HEK293T (cell line): ENCODE measurements around the gene B3GALT5.

ENCODE experiments used
- CTCF ChIA-PET: fragments of 350-600 bp; formaldehyde crosslinking; extraction: SDS; loops from one replicate; lab custom pipeline; 2021; ENCODE audit warnings: antibody characterized with exemption, inconsistent platforms; lab: Yijun Ruan, JAX
- POLR2A ChIA-PET: fragments of 350-600 bp; formaldehyde crosslinking; extraction: SDS; loops from one replicate; lab custom pipeline; 2020; ENCODE audit warnings: antibody characterized with exemption, inconsistent platforms; lab: Yijun Ruan, JAX
- DNase-seq: peaks from one replicate; pipeline ENCODE4 v3.0.0; 2012; ENCODE audit warnings: mixed read lengths; ENCODE audit errors: extremely low spot score
- ARNT ChIP-seq: fragments of 450-650 bp; IDR thresholded peaks from 2 replicates; pipeline ENCODE4 v1.6.1; 2017; ENCODE audit warnings: mild to moderate bottlenecking
- BHLHE40 ChIP-seq: fragments of 450-650 bp; IDR thresholded peaks from 2 replicates; pipeline ENCODE4 v1.6.1; 2016; ENCODE audit warnings: mild to moderate bottlenecking, moderate library complexity, borderline replicate concordance
- CTBP1 ChIP-seq: fragments of 450-650 bp; IDR thresholded peaks from 2 replicates; pipeline ENCODE4 v1.6.1; 2016; ENCODE audit warnings: borderline replicate concordance
- ELF4 ChIP-seq: fragments of 450-650 bp; IDR thresholded peaks from 2 replicates; pipeline ENCODE4 v1.6.1; 2017; ENCODE audit warnings: antibody characterized with exemption
- FOXA1 ChIP-seq: fragments of 450-650 bp; IDR thresholded peaks from 2 replicates; pipeline ENCODE4 v1.6.1; 2016; ENCODE audit warnings: mild to moderate bottlenecking
- FOXK2 ChIP-seq: fragments of 450-650 bp; IDR thresholded peaks from 2 replicates; pipeline ENCODE4 v1.6.1; 2016; ENCODE audit warnings: mild to moderate bottlenecking
- FOXM1 ChIP-seq: fragments of 450-650 bp; IDR thresholded peaks from 2 replicates; pipeline ENCODE4 v1.6.1; 2017; ENCODE audit warnings: mild to moderate bottlenecking, borderline replicate concordance
- HDGF ChIP-seq: fragments of 450-650 bp; IDR thresholded peaks from 2 replicates; pipeline ENCODE4 v1.6.1; 2017; ENCODE audit warnings: antibody characterized with exemption, borderline replicate concordance
- L3MBTL2 ChIP-seq: fragments of 450-650 bp; conservative IDR thresholded peaks from 2 replicates; pipeline ENCODE4 v1.6.1; 2016; ENCODE audit warnings: mild to moderate bottlenecking
- LEF1 ChIP-seq: fragments of 450-650 bp; IDR thresholded peaks from 2 replicates; pipeline ENCODE4 v1.6.1; 2017; ENCODE audit warnings: mild to moderate bottlenecking, borderline replicate concordance
- NFRKB ChIP-seq: fragments of 450-650 bp; IDR thresholded peaks from 2 replicates; pipeline ENCODE4 v1.6.1; 2016; ENCODE audit warnings: mild to moderate bottlenecking, moderate library complexity
- PKNOX1 ChIP-seq: fragments of 450-650 bp; IDR thresholded peaks from 2 replicates; pipeline ENCODE4 v1.6.1; 2016
- SP1 ChIP-seq: fragments of 450-650 bp; IDR thresholded peaks from 2 replicates; pipeline ENCODE4 v1.6.1; 2017
- SUZ12 ChIP-seq: fragments of 450-650 bp; IDR thresholded peaks from 2 replicates; pipeline ENCODE4 v1.6.1; 2016; ENCODE audit warnings: mild to moderate bottlenecking
- TARDBP ChIP-seq: fragments of 450-650 bp; IDR thresholded peaks from 2 replicates; pipeline ENCODE4 v1.6.1; 2016
- ZNF384 ChIP-seq: fragments of 450-650 bp; IDR thresholded peaks from 2 replicates; pipeline ENCODE4 v1.6.1; 2016

B3GALT5 gene

GRCh38 chr21:39703578-39703977 is 90.8 kb downstream of the B3GALT5 start:
- DNase-seq: no peak
- CTCF ChIA-PET: no interaction called here
- POLR2A ChIA-PET: no interaction called here
- TF ChIP-seq L3MBTL2 (no peak), BHLHE40 (no peak), NFRKB (no peak), ARNT (no peak), LEF1 (no peak), FOXA1 (no peak), CTBP1 (no peak), SUZ12 (no peak)

GRCh38 chr21:39705849-39706248 is 93.1 kb downstream of the B3GALT5 start:
- no peak for DNase-seq
- ChIA-PET CTCF (interaction anchor here (0.6 kb wide), 1 partner anchor 217 kb away, joined by 3 read pairs; no protein-coding TSS in a partner anchor), POLR2A (no interaction called here)
- TF ChIP-seq ARNT: no peak
- no peak for TF ChIP-seq FOXK2
- no peak for TF ChIP-seq FOXM1
- no peak for TF ChIP-seq ELF4
- TF ChIP-seq SP1: no peak
- TF ChIP-seq ZNF384: no peak
- no peak for TF ChIP-seq TARDBP
- no peak for TF ChIP-seq L3MBTL2
- TF ChIP-seq CTBP1: no peak
- no peak for TF ChIP-seq SUZ12
- TF ChIP-seq LEF1: no peak
- no peak for TF ChIP-seq FOXA1
- TF ChIP-seq NFRKB: no peak
- no peak for TF ChIP-seq BHLHE40

DNA sequence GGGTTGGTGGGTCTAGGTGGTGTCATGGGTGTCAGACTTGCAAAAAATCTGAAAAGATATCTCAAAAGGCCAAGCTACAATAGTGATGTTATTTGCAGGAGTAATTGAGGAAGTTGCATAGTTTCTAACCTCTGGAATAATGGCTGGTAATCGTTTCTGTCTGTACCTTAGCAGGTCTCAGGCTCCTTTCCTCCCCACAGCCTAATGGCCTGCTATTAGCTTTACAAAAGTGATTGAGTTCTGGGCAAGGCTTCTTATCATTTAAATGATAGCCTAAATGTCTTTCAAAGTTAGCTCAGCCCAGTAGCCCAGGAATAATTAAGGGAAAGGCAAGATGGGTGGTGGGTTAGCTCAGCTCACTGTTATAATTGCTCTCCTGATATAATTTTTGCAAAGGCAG is 94.6 kb downstream of the B3GALT5 start:
- no peak for TF ChIP-seq FOXK2
- no peak for TF ChIP-seq HDGF
- TF ChIP-seq SP1: no peak
- no peak for TF ChIP-seq L3MBTL2
- TF ChIP-seq TARDBP: no peak
- TF ChIP-seq FOXM1: no peak
- TF ChIP-seq PKNOX1: no peak
- no peak for TF ChIP-seq BHLHE40
- no peak for TF ChIP-seq LEF1
- no peak for TF ChIP-seq NFRKB
- DNase-seq: no peak
- POLR2A ChIA-PET: no interaction called here
- CTCF ChIA-PET: no interaction called here

GRCh38 chr21:39710866-39711265 is 98.1 kb downstream of the B3GALT5 start:
- DNase-seq: no peak
- TF ChIP-seq CTBP1: no peak
- POLR2A ChIA-PET: no interaction called here
- CTCF ChIA-PET: no interaction called here

- POLR2A ChIA-PET: no interaction called here
- CTCF ChIA-PET: no interaction called here
- TF ChIP-seq SP1 (no peak), FOXA1 (no peak), ELF4 (no peak), L3MBTL2 (no peak), FOXM1 (no peak), ZNF384 (no peak), LEF1 (no peak), HDGF (no peak), CTBP1 (no peak), TARDBP (no peak), SUZ12 (no peak)
- no peak for DNase-seq
Measured at GRCh38 chr21:39712273-39712672, 99.5 kb downstream of the B3GALT5 start.

DNA sequence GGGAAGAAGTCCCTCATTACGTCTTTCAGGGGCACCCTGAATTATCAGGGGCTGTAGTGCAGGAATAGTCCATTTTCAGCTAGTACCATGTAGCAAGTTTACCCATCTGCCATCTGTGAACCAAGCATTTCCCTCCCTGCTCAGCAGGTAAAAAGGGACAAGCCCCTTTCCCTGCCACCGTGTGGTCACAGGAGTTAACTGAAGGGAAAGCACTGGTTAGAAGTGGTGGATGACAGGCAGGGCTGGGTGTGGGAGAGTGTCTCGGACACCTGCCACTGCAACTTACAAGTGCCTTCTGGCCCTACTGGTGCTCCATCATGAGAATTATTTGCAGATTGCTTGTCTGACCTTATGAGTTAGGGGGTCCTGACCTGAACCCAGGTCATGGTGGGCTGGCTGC is 100.2 kb downstream of the B3GALT5 start:
- ChIA-PET POLR2A (no interaction called here), CTCF (interaction anchor here (1.8 kb wide), 1 partner anchor 195 kb away, joined by 6 read pairs; no protein-coding TSS in a partner anchor)
- TF ChIP-seq PKNOX1: no peak
- no peak for TF ChIP-seq FOXA1
- no peak for TF ChIP-seq FOXK2
- TF ChIP-seq CTBP1: no peak
- no peak for TF ChIP-seq HDGF
- no peak for TF ChIP-seq BHLHE40
- TF ChIP-seq FOXM1: no peak
- TF ChIP-seq NFRKB: no peak
- TF ChIP-seq LEF1: no peak
- TF ChIP-seq L3MBTL2: no peak
- TF ChIP-seq SUZ12: no peak
- no peak for TF ChIP-seq ELF4
- DNase-seq: peak; percentile 22

DNA sequence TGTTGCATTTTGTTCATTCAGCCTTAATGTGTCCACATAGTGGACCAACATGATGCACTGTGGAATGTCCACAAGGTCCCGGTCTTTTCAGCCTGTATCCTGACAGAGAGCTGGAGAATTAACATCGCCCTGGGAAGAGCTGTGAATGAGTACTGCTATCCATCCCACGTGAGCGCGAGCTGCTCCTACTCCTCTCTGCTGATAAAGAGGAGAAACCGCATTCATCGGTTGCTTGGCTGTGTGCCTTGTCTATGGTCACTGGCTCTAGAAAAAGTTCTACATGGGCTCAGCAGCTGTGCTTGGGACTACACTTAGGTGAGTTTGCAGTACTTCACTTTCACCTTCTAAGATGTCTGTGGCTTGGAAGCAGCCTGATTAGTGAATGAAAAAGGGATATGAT is 101.2 kb downstream of the B3GALT5 start:
- CTCF ChIA-PET: interaction anchor here (0.9 to 1.8 kb wide), 2 partner anchors 13 to 196 kb away, joined by 6 to 10 read pairs; no protein-coding TSS in a partner anchor

More for the DNA sequence above, 101.2 kb downstream of the B3GALT5 start:
- no peak for DNase-seq
- POLR2A ChIA-PET: no interaction called here
- TF ChIP-seq ZNF384 (no peak), NFRKB (no peak), HDGF (no peak), SUZ12 (no peak)
